SK-N-MC (cell line): ENCODE data around the gene GRIK4.

Experiments
- EZH2 ChIP-seq: fragments of 200-600 bp; sonication (generic); IDR thresholded peaks from one replicate; pipeline ENCODE4 v1.6.1; 2017; ENCODE audit warnings: antibody characterized with exemption
- FOXP2 ChIP-seq: optimal IDR thresholded peaks from 2 replicates; pipeline ENCODE3; 2011; ENCODE audit warnings: mild to moderate bottlenecking, moderate library complexity; ENCODE audit not compliant: insufficient read depth; ENCODE audit errors: extremely low read length, control extremely low read depth
- POLR2AphosphoS5 ChIP-seq: IDR thresholded peaks from 2 replicates; pipeline ENCODE4 v1.6.1; 2012; ENCODE audit warnings: mild to moderate bottlenecking, low read depth, low read length, borderline replicate concordance

DNA sequence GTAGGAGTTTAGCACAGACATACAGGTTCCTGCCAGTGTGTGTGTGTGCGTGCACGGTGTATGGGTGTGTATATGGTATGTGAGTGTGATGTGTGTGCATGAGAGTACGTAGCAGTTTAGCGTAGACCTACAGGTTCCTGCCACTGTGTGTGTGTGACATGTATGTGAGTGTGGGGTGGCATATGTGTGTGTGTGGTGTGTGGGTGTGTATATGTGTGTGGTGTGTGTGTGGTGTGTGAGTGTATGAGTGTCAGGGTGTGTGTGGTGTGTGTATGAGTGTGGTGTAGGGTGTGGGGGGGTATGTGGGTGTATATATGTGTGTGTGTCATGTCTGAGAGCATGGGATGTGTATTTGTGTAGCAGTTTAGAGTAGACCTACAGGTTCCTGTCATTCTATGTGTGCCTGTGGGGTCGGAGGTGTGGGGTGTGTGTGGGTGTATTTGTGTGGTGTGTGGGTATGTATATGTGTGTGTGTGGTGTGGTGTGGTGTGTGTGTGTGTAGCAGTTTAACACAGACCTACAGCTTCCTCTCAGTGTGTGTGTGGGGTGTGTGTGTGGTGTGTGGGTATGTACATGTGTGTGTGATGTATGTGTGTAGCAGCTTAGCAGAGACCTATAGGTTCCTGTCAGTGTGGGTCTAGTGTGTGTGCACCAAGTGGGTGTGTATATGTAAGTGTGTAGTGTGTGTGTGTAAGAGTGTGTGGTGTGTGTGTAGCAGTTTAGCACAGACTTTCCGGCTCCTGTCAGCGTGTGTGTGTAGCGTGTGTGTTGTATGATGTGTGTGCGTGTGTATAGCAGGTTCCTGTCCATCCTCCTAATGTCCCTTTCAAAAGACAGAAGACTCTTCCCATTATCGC lies 480.5 kb downstream of the GRIK4 start:
- TF ChIP-seq EZH2 (no peak), POLR2AphosphoS5 (no peak), FOXP2 (no peak)
